ENCODE results near the gene CCDC142. TPM values are rescaled to one million over a fixed set of nuclear protein-coding genes. Genes with fewer than 3 reads are reported as not detected.

The CCDC142 gene
- total and polyA plus RNA-seq, 4 donors, result 5.1 to 28.3 (median 10.8) TPM

DNA sequence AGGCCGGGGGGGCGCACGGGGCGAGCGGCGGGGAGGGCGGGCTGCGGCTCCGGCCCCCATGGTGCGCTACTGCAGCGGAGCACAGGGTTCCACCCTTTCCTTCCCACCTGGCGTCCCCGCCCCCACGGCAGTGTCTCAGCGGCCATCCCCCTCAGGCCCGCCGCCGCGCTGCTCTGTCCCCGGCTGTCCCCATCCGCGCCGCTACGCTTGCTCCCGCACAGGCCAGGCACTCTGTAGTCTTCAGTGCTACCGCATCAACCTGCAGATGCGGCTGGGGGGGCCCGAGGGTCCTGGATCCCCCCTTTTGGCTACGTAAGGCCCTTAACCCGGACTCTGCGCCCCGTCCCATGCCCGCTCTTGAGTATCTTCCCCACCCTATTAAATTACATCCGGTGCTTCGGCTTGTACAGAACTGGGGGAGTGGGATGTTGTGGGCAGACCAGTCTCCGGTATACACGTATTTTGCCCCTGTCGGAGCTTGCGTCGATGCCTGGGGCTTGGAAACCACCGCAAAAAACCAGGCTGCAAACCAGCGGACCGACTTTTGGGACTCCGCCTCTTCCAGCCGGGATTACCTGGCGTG lies 25.2 kb downstream of the CCDC142 start:
- H3K9me3 ChIP-seq (ENCODE audit: control insufficient read depth in 4 of 4, low read length in 3 of 4), result no peaks in the 10 kb centered on the region
- H3K27ac ChIP-seq (ENCODE audit: low read depth in 1 of 2, low read length in 2 of 2), result peak overlapping the region; percentile 97 to 99
- DNase-seq (ENCODE audit: low spot score), result peak; percentile 79
- peaks cover 3 to 13% (median 5%) of the 10 kb centered on the region in 4 donors for H3K36me3 ChIP-seq (ENCODE audit: control insufficient read depth in 4 of 4, insufficient read depth in 3 of 4, low read depth in 1 of 4, low read length in 3 of 4)
- under 1% methylated on average over 46 of the region's 46 CpGs for WGBS
- H3K4me3 ChIP-seq (ENCODE audit: low read depth in 1 of 3, low read length in 3 of 3), result peak overlapping the region; percentile 65 to 76 (median 75)
- peak overlapping the region; percentile 76 to 90 for H3K9ac ChIP-seq (ENCODE audit: low read depth in 1 of 2, low read length in 2 of 2)
- TF ChIP-seq HNF4G (IDR thresholded peaks at IDR 0.05) (no peak), GABPA (IDR thresholded peaks at IDR 0.05 in 1 of 2, conservative IDR thresholded peaks at IDR 0.05 in 1 of 2) (no peak), FOXA2 (IDR thresholded peaks at IDR 0.05) (no peak), RAD21 (IDR thresholded peaks at IDR 0.05) (no peak), NR2F2 (IDR thresholded peaks at IDR 0.05) (no peak), JUND (IDR thresholded peaks at IDR 0.05) (no peak)
- TF ChIP-seq, protein P1, sequence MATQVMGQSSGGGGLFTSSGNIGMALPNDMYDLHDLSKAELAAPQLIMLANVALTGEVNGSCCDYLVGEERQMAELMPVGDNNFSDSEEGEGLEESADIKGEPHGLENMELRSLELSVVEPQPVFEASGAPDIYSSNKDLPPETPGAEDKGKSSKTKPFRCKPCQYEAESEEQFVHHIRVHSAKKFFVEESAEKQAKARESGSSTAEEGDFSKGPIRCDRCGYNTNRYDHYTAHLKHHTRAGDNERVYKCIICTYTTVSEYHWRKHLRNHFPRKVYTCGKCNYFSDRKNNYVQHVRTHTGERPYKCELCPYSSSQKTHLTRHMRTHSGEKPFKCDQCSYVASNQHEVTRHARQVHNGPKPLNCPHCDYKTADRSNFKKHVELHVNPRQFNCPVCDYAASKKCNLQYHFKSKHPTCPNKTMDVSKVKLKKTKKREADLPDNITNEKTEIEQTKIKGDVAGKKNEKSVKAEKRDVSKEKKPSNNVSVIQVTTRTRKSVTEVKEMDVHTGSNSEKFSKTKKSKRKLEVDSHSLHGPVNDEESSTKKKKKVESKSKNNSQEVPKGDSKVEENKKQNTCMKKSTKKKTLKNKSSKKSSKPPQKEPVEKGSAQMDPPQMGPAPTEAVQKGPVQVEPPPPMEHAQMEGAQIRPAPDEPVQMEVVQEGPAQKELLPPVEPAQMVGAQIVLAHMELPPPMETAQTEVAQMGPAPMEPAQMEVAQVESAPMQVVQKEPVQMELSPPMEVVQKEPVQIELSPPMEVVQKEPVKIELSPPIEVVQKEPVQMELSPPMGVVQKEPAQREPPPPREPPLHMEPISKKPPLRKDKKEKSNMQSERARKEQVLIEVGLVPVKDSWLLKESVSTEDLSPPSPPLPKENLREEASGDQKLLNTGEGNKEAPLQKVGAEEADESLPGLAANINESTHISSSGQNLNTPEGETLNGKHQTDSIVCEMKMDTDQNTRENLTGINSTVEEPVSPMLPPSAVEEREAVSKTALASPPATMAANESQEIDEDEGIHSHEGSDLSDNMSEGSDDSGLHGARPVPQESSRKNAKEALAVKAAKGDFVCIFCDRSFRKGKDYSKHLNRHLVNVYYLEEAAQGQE (IDR thresholded peaks at IDR 0.05), result peak; percentile 84
- TF ChIP-seq, protein P2, sequence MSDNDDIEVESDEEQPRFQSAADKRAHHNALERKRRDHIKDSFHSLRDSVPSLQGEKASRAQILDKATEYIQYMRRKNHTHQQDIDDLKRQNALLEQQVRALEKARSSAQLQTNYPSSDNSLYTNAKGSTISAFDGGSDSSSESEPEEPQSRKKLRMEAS (IDR thresholded peaks at IDR 0.05), result no peak
- no peaks in the 10 kb centered on the region for H3K27me3 ChIP-seq (ENCODE audit: control insufficient read depth in 4 of 4, insufficient read depth in 4 of 4, low read length in 3 of 4)
- peaks cover 5 to 40% (median 34%) of the 10 kb centered on the region in 4 donors for H3K4me1 ChIP-seq (ENCODE audit: control insufficient read depth in 4 of 4, insufficient read depth in 4 of 4, low read length in 3 of 4)

DNA sequence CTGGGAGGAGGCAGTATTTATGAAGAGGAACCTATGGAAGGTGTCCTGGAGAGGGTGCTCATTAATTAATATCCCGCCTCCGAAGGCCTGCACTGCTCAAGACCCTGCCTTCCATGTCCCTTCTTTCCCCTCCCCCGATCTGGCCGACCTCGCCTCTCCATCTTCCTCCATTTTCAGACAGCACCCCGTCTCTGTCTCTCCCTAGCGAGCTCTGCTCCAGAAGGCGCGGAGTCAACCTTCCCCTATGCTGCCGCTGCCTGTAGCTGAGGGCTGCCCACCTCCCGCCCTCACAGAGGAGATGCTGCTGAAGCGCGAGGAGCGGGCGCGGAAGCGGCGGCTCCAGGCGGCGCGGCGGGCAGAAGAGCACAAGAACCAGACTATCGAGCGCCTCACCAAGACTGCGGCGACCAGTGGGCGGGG lies 25.7 kb downstream of the CCDC142 start:
- Histone ChIP-seq H3K4me3 (ENCODE audit: low read depth in 1 of 3, low read length in 3 of 3) (peak overlapping the region; percentile 44 to 75 (median 65)), H3K27me3 (ENCODE audit: control insufficient read depth in 4 of 4, insufficient read depth in 4 of 4, low read length in 3 of 4) (no peaks in the 10 kb centered on the region), H3K27ac (ENCODE audit: low read depth in 1 of 2, low read length in 2 of 2) (peak overlapping the region; percentile 97 to 99), H3K9me3 (ENCODE audit: control insufficient read depth in 4 of 4, low read length in 3 of 4) (no peaks in the 10 kb centered on the region), H3K4me1 (ENCODE audit: control insufficient read depth in 4 of 4, insufficient read depth in 4 of 4, low read length in 3 of 4) (peaks cover 5 to 40% (median 34%) of the 10 kb centered on the region in 4 donors), H3K36me3 (ENCODE audit: control insufficient read depth in 4 of 4, insufficient read depth in 3 of 4, low read depth in 1 of 4, low read length in 3 of 4) (peaks cover 0 to 8% (median 5%) of the 10 kb centered on the region in 4 donors), H3K9ac (ENCODE audit: low read depth in 1 of 2, low read length in 2 of 2) (no peak overlapping the region)
- no peak for DNase-seq (ENCODE audit: low spot score)
- TF ChIP-seq GABPA (IDR thresholded peaks at IDR 0.05 in 1 of 2, conservative IDR thresholded peaks at IDR 0.05 in 1 of 2), result no peak
- no peak for TF ChIP-seq EGR1 (IDR thresholded peaks at IDR 0.05; ENCODE audit: low read depth in 2 of 2)
- under 1% methylated on average over 27 of the region's 27 CpGs for WGBS

DNA sequence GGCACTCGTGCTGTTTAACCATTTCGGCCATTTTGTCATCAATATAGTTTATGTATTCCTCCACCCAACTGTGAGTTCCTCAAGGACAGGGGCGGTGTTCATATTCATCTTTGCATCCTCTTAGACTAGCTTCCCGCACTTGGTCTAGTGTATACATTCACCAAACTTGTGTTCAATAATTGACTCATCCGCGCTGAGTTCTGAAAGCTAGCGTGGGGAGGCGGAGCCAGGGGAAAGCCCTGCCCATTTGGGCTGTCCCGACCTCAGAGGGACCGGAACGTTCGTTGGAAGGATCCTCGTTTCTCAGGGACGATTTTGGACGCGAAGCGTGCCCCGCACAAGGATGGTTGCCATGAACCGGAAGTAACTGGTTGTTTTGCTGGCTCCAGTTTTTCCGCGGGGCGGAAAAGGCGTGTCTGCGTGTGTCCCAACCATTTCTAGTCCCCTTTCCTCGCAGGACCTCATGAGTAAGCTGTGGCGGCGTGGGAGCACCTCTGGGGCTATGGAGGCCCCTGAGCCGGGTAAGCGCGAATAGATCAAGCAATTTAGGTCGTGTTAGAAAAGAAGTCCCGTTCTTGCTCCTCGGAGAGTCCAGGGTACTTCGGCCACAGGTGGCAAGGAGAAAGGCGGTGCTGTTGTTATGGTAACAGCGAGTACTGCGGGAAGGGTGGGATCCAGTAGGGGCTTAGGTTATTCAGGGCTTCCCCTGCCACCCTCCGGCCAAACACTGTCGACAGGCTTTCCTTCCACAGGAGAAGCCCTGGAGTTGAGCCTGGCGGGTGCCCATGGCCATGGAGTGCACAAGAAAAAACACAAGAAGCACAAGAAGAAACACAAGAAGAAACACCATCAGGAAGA lies 27.9 kb downstream of the CCDC142 start, which contains the start of gene INO80B:
Gene INO80B (plus strand): TSS at position 434 of the 858 bp plus-strand sequence. CDS start 30 bp downstream, at position 464.
- H3K36me3 ChIP-seq (ENCODE audit: control insufficient read depth in 4 of 4, insufficient read depth in 3 of 4, low read depth in 1 of 4, low read length in 3 of 4), result no peaks in the 10 kb centered on the region
- H3K9me3 ChIP-seq (ENCODE audit: control insufficient read depth in 4 of 4, low read length in 3 of 4), result no peaks in the 10 kb centered on the region
- 1% methylated on average over 40 of the region's 40 CpGs for WGBS
- H3K4me3 ChIP-seq (ENCODE audit: low read depth in 1 of 3, low read length in 3 of 3), result peak within 1 kb of the TSS; percentile 67 to 98 (median 74)
- peak within 1 kb of the TSS; percentile 50 to 71 for H3K9ac ChIP-seq (ENCODE audit: low read depth in 1 of 2, low read length in 2 of 2)
- peaks cover 5 to 40% (median 34%) of the 10 kb centered on the region in 4 donors for H3K4me1 ChIP-seq (ENCODE audit: control insufficient read depth in 4 of 4, insufficient read depth in 4 of 4, low read length in 3 of 4)
- no peaks in the 10 kb centered on the region for H3K27me3 ChIP-seq (ENCODE audit: control insufficient read depth in 4 of 4, insufficient read depth in 4 of 4, low read length in 3 of 4)
- DNase-seq (ENCODE audit: low spot score), result peak; percentile 97
- H3K27ac ChIP-seq (ENCODE audit: low read depth in 1 of 2, low read length in 2 of 2), result peak within 1 kb of the TSS; percentile 6 to 72
- TF ChIP-seq, protein P1 (IDR thresholded peaks at IDR 0.05), result peak; percentile 79
- TF ChIP-seq RXRA (IDR thresholded peaks at IDR 0.05) (peak; percentile 69 to 85), GABPA (IDR thresholded peaks at IDR 0.05 in 1 of 2, conservative IDR thresholded peaks at IDR 0.05 in 1 of 2) (peak; percentile 97 to 99), YY1 (IDR thresholded peaks at IDR 0.05) (peak; percentile 100), FOXA2 (IDR thresholded peaks at IDR 0.05) (peak; percentile 41), NR2F2 (IDR thresholded peaks at IDR 0.05) (peak; percentile 70), SP1 (IDR thresholded peaks at IDR 0.05) (peak; percentile 89), TAF1 (conservative IDR thresholded peaks at IDR 0.05) (no peak), HNF4G (IDR thresholded peaks at IDR 0.05) (no peak)
- TF ChIP-seq, protein P3, sequence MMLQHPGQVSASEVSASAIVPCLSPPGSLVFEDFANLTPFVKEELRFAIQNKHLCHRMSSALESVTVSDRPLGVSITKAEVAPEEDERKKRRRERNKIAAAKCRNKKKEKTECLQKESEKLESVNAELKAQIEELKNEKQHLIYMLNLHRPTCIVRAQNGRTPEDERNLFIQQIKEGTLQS (IDR thresholded peaks at IDR 0.05), result peak; percentile 47
- TF ChIP-seq, protein P4, sequence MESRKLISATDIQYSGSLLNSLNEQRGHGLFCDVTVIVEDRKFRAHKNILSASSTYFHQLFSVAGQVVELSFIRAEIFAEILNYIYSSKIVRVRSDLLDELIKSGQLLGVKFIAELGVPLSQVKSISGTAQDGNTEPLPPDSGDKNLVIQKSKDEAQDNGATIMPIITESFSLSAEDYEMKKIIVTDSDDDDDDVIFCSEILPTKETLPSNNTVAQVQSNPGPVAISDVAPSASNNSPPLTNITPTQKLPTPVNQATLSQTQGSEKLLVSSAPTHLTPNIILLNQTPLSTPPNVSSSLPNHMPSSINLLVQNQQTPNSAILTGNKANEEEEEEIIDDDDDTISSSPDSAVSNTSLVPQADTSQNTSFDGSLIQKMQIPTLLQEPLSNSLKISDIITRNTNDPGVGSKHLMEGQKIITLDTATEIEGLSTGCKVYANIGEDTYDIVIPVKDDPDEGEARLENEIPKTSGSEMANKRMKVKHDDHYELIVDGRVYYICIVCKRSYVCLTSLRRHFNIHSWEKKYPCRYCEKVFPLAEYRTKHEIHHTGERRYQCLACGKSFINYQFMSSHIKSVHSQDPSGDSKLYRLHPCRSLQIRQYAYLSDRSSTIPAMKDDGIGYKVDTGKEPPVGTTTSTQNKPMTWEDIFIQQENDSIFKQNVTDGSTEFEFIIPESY (IDR thresholded peaks at IDR 0.05), result peak; percentile 87

Data from liver (tissue), 9 donors.